Fibroblast of skin of right biceps (primary cell): Measurements from ENCODE around the gene CD58.

Experiments used
- DNase-seq: peaks from one replicate; pipeline ENCODE4 v3.0.0-alpha.2; 2013

Gene CD58

GRCh38 chr1:116465845-116466685 is 104.8 kb downstream of the CD58 start:
- no peak for DNase-seq

- DNase-seq = no peak
These were observed 105.4 kb downstream of the CD58 start for GRCh38 chr1:116465477-116465844.
